ENCODE data around the gene DEK.
"Not testable (repeated sequence)": the region's sequence is repeated elsewhere in the genome, so short reads cannot be mapped to it uniquely, and the experiment has no call there.

The DEK gene, protein sequence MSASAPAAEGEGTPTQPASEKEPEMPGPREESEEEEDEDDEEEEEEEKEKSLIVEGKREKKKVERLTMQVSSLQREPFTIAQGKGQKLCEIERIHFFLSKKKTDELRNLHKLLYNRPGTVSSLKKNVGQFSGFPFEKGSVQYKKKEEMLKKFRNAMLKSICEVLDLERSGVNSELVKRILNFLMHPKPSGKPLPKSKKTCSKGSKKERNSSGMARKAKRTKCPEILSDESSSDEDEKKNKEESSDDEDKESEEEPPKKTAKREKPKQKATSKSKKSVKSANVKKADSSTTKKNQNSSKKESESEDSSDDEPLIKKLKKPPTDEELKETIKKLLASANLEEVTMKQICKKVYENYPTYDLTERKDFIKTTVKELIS

DNA sequence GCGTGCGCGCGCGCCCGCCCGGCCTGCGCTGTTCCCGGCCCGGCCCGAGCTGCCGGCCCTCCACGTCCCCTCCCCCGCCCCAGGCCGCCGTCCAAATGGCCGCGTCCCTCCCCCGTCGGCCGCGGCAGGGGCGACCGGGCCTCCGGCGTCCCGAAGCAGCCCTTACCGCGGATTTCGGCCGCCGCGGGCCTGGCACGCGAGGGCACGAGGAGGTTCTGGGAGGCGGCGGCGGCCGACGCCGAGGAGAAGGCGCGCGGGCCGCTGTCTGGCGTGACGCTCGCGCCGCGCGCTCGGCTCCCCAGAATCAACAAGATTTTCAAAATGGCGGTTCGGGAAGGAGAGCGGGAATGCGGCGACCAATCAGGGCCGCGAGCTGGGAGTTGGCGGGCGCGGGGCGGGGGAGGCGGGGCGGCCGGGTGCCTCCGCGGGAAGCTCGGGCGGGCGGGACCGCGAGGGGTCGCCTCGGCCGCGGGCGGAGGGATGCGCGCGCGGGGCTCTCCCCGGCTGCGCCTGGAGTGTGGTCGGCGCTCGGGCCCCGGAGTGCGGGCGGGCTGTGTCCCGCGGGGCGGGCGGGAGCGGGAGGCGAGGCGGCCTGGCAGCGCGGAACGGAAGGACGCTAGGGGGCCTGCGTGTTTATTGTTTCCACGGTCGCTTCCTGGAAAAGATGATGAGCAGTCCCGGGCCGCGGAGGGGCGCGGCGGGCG lies at the start of gene DEK:
Gene DEK, minus strand, starts transcription at position 312 of the 704 bp plus-strand sequence. CDS start 543 bp downstream, outside the sequence.
- peak; percentile 85 to 87 for DNase-seq

DNA sequence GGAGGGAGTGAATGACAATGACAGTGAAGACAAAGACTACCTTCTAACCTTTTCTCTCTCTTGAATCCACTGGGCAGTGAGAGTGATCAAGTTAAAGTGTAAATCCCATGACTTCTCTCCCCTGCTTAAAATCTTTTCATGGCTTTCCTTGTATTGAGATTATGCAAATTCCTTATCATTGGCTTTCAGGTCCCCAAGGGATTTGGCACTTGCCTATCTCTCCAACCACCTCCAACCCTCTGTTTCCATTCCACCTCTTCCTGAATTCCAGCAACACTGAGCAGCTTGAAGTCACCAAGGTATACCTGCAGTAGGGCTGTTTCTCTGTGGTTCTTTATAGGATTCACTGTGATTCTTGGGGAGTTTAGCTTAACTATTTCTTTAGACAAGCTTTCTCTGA lies 48.0 kb upstream of the DEK start:
- DNase-seq = no peak

DNA sequence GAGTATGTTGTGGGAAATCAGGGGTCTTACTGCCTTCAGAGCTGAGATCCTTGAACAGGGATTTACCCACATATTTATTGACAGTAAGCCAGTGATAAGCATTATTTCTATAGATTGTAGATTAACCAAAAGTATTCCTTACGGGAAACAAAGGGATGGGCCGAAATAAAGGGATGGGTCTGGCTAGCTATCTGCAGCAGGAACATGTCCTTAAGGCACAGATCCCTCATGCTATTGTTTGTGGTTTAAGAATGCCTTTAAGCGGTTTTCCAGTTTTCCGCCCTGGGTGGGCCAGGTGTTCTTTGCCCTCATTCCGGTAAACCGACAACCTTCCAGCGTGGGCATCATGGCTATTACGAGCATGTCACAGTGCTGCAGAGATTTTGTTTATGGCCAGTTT lies 45.7 kb upstream of the DEK start:
- not testable (repeated sequence) for DNase-seq

DNA sequence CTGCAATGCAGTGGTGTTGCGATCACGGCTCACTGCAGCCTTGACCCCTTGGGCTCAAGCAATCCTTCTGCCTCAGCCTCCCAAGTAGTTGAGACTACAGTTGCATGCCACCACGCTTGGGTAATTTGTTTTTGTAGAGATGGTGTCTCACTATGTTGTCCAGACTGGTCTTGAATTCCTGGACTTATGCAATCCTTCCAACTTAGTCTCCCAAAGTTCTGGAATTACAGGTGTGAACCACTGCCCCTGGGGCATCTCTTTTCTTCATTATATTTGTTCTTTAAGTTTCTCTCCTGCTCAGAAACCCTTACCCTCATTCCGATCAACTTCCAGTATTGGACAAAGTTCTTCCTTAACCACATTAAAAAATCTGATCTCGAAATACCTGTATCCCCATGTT lies 44.7 kb upstream of the DEK start:
- DNase-seq = no peak

DNA sequence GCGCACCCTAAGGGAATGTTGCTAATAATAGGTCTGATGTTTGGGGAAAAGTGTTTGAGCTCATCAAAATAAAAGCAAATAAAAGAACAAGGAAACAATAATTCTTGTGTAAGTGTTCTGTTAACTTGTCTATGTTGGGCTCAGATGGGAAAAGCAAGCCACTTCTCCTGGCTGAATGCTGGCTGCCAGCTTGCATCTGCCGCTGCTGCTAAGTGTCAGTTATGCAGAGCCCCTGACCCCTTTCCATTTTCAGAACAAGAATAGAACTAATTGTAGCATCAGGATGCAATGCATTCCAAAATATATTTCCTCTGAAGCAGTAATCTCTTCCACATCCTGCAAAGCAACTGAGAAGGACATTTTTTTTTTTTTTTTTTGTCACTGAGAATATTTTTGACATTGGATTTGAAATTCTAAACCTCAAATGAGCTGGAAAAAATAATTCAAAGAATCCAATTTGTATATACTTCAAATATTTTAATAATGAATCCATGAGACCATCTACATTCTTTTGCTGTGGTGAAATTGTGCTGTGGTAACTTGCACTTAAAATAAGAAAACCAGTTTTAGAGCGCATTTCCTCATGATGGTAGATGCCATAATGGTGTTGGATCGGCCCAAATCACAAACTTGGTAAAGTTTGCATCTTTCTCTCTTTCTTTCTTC lies 43.9 kb upstream of the DEK start:
- no peak for DNase-seq

DNA sequence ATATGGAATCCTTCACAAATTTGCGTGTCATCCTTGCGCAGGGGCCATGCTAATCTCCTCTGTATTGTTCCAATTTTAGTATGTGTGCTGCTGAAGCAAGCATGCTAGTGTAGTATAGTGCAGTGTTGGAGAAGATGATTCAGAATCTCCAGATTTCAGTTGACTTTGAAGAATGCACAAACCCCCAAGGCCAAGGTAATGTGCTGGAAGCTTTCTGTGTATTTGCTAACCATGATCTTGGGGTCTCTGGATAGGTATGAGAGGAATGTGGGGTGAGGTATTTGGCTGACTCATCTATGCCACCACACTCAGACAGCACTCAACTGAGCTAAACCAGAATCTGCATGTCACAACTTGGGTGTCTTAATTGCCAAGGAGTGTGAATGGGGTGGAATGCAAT lies 42.6 kb upstream of the DEK start:
- no peak for DNase-seq

DNA sequence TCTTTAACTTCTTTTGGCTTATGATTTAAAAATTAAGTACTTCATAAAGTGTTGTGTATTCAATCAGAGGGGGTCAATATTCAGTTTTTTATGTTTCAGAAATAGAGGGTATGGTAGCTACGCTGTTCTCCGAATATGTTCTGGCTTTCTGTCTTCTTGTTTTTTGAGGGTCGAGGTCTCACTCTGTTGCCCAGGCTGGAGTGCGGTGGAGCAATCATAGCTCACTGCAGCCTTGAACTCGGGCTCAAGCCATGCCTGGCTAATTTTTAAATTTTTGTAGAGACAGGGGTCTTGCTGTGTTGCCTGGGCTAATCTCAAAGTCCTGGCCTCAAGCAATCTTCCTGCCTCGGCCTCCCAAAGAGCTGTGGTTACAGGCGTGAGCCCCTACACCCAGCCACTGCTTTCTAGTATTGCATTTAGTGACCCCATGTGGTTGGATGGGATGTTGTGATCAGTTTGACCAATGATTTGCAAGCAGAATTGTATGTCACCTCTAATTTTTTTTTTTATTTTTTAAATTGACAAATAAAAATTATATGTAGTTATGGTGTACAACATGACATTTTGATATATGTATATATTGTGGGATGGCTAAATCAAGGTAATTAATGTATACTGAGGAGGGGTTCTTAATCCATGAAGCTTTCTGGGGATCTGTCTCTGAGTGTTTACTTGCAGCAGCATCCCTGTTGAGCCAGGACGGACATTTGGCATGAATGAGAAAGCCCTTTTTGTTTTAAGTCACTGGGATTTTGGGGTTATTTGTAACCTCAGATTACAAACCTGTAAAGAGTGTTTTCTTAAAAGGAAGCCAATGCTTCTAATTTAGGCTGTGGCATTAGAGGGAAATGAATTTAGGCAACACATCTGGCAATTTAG lies 38.5 kb upstream of the DEK start:
- DNase-seq = peak in 1 of 2 experiments; percentile 39

DNA sequence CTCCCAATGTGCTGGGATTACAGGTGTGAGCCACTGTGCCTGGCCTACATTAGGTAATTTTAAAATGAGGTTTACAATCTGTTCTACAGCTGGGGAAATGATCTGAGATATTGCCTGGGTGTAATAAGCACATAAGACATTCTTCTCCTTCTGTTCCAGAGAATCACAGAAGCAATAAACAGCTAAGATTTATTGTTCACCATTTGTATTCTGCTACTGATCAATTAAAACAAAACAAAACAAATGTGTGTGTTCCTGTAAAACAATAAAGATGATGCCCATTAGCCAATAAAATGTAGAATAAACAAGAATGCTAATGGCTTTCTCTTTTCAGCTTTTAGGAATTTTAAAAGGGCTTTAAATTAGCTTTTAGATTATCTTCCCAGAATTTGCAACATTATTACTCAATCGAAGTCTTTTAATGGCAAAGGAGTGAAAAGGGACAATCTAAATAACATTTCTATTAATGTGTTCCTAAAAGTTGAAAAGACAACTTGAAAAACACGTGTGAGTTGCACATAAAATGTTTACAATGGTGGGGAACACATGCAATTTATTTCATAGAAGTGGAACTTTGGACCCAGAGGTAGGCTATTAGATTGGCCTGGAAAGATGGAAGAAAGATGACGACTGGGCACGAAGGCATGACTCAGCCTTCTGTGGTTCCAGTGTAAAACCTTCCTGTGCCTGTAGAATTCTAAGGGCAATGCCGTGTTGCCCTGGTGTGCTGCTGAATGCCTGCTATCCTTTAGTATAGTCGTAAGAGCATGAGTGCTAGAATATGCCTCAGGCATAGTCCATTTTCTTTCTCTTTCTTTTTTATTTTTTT lies 29.0 kb upstream of the DEK start:
- DNase-seq = no peak

DNA sequence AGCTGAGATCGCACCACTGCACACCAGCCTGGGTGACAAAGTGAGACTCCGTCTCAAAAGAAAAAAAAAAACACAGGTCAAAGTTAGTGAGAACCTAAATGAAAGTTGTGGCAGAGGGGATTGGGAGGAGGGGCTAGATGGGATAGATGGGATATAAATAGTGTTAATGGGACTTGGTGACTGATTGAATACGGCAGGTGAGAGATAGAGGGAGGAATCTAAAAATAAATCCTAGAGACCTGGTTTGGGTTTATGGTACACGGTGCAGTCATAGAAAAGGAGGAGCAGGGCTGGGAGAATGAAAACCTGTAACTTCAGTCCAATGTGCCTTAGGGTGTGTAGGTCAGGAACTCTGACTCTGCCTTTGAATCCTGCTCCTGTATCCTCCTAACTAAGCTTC lies 25.0 kb upstream of the DEK start:
- DNase-seq = no peak

DNA sequence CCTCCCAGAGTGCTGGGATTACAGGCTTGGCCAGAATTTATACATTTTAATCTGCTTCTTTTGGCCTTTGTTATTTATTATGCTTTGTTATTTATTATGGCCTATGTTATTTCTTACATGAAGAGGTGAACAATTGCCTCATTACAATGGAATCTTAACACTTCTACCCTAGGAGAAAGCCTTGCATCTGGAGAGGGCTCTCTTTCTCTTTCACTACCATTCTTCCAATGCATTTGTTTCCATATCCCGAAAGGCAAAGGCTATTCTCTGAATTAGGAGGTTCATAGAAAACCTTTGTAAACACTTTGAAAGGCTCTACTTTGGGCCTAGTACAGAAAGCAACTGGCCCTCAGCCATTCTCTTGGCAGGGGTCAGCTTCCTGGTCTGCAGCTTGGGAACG lies 19.9 kb upstream of the DEK start:
- no peak for DNase-seq

DNA sequence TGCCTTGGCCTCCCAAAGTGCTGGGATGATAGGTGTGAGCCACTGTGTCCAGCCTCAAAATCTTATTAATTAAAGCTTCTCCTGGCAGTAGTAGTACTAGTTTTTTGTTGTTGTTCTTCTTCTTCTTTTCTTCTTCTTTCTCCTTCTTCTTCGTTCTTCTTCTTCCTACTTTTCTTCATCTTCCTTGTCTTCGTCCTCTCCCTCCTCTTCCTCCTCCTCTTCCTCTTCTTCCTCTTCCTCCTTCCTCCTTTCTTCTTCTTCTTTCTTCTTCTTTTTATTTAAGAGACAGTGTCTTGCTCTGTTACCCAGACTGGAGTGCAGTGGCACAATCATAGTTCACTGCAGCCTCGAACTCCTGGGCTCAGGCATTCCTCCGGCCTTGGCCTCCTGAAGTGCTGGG lies 17.2 kb upstream of the DEK start:
- no peak for DNase-seq

DNA sequence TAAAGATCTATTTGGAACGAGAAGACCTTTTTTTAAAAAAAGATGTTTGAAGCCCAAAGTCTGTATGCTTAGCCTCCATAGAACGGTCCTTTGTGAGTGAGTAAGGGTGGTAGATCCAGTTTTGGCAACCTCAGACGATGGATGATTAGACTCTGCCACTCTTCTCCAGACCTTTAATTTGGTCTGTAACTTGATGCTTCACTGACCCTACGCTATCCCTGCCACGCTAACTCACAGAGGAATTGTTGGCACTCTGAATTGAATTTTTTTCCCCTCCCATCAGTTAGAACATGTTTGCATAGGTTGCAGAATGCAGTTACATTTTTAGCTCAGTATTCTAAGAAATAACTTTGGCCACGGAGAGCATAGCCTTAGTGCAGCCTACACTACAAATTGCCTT lies 15.8 kb upstream of the DEK start:
- peak in 1 of 2 experiments; percentile 49 for DNase-seq

DNA sequence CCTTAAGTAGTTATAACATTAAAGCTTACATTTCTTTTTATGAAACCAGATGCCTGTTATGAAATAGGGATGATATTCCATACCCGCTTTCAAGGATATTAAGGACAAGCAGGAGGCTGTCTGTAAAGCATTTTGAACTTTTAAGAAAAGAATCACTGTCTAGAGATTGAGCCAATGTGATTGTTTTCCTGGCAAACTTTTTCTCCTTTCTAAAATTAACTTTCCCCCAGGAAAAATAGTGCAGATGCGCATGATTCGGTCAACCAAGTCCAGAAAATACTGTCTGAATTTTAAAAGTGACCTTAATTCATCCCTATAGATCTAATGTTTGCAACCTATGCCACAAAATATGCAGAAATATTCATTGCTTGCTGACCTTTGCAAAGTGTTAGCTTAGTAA lies 15.1 kb upstream of the DEK start:
- DNase-seq = no peak

DNA sequence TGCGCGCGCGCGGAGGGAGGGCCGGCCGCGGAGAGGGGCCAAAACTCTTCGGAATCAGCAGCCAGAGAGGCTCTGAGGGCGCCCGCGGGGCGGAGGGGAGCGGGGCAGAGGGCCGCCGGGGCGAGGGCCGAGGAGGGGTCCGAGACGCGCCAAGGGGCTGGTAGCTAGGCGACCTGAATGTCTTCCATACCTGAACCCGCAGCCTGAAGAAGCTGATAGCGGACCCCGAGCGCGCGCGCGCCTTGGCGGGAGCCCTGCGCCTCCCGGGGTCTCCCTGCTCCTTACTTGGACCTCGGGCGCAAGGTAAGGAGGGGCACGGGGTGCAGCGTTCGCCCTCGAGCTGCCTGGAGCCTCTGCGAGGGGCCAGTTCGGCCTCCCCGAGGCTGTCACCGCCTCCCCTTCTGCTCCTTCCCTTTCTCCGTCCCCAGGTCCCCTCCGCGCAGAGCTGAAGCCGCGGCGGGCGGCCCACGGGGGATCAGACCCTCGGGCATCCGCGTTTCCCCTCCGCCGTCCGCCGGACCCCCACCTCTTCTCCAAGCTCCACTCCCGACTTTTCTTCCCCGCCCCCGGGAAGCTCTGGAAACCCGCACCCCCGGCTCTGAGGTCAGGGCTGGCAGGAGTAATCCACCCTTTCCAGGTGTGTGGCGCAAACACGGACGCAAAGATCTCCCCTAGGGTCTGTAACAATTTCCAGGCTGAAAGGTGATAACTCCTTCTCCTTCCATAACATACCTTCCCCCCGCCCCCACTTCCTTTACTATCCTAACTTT lies 13.1 kb upstream of the DEK start:
- DNase-seq = peak in 1 of 2 experiments; percentile 22

DNA sequence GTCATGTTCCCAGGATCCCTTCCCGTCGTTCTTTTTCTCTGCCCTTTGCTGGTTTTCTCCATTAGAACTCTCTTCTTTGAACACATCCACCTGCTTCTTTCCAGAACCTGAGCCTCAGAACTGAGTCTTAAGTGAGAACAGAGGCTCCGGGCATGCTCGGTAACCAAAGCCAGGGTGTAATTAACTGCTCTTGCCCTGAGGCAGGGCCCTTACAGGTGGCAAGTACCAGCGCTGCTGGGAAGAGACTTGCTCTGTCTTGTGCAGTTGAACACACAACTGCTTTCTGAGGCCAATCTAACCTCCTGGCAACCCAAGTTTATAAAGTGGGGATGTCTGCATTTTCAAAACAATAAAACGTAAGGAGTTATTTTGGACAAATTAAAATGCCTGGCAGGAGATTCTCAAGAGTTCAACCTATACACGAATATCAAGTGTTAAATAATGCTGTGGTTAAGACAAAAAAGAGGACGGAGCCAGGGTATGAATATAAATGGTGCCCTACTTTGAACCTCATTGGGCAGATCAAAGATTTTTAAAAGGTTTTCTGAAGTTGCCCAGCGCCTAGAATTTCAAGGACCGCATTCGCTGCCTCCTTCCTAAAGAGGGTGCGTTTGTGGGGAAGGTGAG lies 12.4 kb upstream of the DEK start:
- peak in 1 of 2 experiments; percentile 42 for DNase-seq

DNA sequence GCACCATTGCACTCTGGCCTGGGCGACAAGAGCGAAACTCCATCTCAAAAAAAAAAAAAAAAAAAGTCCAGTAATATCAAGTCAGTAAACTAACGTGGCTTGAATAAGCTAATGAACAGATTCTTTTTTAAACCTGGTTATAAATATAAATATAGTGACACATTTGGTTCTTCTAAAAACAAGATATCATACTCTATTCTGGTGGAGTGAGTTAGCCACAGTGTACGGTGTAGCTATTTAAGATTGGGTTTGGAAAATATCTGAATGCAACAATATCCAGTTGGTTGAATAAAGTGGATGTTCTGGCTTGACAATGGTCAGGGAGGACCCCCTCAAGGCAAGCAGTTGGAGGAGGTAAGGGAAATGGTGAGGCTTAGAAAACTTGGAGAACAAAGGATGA lies 5.9 kb upstream of the DEK start:
- no peak for DNase-seq

DNA sequence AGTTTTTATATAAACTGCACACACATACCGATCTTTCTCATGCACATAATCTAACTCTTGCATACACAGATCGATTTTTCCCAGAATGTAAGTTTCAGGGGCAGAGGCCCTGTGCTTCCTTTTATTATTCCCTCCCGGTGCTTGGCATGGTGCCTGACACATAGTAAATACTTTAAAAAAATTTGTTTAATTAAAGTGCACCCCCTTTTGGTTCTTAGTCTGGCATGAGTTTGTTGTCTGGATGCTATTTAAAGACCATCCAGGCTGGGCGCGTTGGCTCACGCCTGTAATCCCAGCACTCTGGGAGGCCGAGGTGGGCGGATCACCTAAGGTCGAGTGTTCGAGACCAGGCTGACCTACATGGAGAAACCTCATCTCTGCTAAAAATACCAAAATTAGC lies 5.4 kb upstream of the DEK start:
- DNase-seq = no peak

DNA sequence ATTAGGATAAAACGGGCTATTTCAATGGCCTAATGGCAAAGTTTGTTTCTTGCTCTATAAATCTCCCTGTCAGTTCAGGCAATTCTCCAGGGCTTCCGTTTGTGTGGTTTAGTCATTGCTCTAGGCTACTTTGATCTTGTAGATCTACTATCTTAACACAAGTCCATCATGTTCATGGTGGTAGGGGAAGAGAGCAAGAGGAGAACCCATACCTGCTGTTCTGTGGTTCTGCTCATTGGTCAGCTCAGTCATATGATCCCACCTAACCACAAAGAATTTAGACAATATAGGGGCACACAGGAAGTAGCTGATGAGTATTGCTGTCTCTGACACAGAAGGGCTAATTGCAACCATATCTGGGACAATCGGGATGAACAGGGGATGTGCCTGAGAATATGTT lies 4.9 kb upstream of the DEK start:
- DNase-seq = no peak

DNA sequence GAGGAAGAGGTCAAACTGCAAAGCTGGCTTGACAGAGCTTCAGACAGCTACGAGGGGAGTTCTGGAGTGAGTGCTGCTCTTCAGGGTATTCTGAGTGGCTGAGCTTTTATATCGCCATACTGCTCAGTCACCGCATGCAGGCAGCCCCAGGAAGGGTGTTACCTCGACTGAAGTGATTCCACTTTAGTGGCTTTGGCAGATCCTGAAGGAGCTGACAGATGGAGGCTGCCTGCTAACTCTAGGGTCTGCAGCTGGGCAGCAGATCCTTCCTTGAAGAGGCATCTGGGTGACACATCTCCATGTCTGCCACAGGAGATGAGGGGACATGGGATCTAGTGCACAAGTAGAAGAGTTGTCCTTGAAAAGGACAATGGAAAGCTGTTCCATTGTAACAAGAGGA lies 3.7 kb upstream of the DEK start:
- peak; percentile 93 to 98 for DNase-seq

DNA sequence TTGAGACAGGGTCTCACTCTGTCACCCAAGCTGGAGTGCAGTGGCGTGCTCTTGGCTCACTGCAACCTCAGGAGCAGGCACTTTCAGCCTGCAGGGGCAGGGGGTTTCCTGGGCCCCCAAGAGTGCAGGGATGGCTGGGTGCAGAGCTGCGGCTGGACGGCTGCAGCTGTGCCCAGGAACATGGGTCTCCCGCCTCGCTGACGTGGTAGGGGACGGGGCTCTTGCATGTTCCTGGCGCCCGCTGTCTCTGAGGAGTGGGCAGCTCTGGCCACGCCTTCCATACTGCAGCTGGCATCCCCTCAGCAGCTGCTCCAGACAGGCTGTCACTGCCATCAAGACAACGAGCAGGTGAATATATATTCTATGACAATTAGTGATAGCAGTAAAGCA lies 2.2 kb upstream of the DEK start:
- DNase-seq = peak in 1 of 2 experiments; percentile 64
